Measurements from ENCODE around the gene LRRK1. TPM values are rescaled to one million over a fixed set of nuclear protein-coding genes. Genes with fewer than 3 reads are reported as not detected.

LRRK1 gene
- total RNA-seq, 1 donor from 2014 or later: 10.8 TPM

- no peak for DNase-seq
These were observed 20.6 kb downstream of the LRRK1 start for GRCh38 chr15:100939791-100940190.

GRCh38 chr15:100940767-100941379, 21.7 kb downstream of the LRRK1 start:
- no peak for DNase-seq

GRCh38 chr15:100941536-100941935, 22.4 kb downstream of the LRRK1 start:
- no peak for DNase-seq

- no peak for DNase-seq
These were observed 23.7 kb downstream of the LRRK1 start for GRCh38 chr15:100942656-100943425.

GRCh38 chr15:100944244-100944895, 25.2 kb downstream of the LRRK1 start:
- DNase-seq: peak; percentile 92

- peak; percentile 89 for DNase-seq
These were observed 25.8 kb downstream of the LRRK1 start for GRCh38 chr15:100944986-100945385.

- DNase-seq: no peak
These were observed 28.7 kb downstream of the LRRK1 start for GRCh38 chr15:100947760-100948429.

- DNase-seq: no peak
These were observed 29.2 kb downstream of the LRRK1 start for GRCh38 chr15:100948430-100948762.

GRCh38 chr15:100949691-100950090, 30.5 kb downstream of the LRRK1 start:
- no peak for DNase-seq

GRCh38 chr15:100951965-100952364, 32.8 kb downstream of the LRRK1 start:
- DNase-seq: no peak

- DNase-seq: no peak
These were observed 33.4 kb downstream of the LRRK1 start for GRCh38 chr15:100952566-100952965.

- no peak for DNase-seq
These were observed 39.3 kb downstream of the LRRK1 start for GRCh38 chr15:100958326-100959065.

- DNase-seq: no peak
These were observed 40.2 kb downstream of the LRRK1 start for GRCh38 chr15:100959066-100960050.

GRCh38 chr15:100966997-100967396, 47.8 kb downstream of the LRRK1 start:
- no peak for DNase-seq

- DNase-seq: no peak
These were observed 49.2 kb downstream of the LRRK1 start for GRCh38 chr15:100968050-100968966.

- no peak for DNase-seq
These were observed 53.8 kb downstream of the LRRK1 start for GRCh38 chr15:100972975-100973350.

- no peak for DNase-seq
These were observed 54.4 kb downstream of the LRRK1 start for GRCh38 chr15:100973351-100974111.

GRCh38 chr15:100975043-100975442, 55.9 kb downstream of the LRRK1 start:
- no peak for DNase-seq

- DNase-seq: no peak
These were observed 61.4 kb downstream of the LRRK1 start for GRCh38 chr15:100980410-100981046.
